DND-41 (cell line): ENCODE measurements around the gene CABLES2.

Source experiments
- ATAC-seq: fragments of 200-7000 bp; cut with Tn5 transposase; 3 replicates; pipeline ENCODE4 v1.9.1; 2021; ENCODE audit warnings: low read depth; ENCODE audit not compliant: insufficient read depth
- DNase-seq: peaks from one replicate; pipeline ENCODE4 v3.0.0-alpha.2; 2020
- H2AFZ ChIP-seq: 2 replicates; pipeline ENCODE4 v1.6.0; 2012; ENCODE audit warnings: low read depth, low read length
- H3K27ac ChIP-seq: 2 replicates; pipeline ENCODE4 v1.5.1; 2012; ENCODE audit warnings: low read length, inconsistent platforms
- H3K27me3 ChIP-seq: fragments of 200-600 bp; sonication (generic); 2 replicates; pipeline ENCODE4 v1.6.0; 2012; ENCODE audit warnings: low read length, mild to moderate bottlenecking, inconsistent platforms; ENCODE audit not compliant: insufficient read depth, poor library complexity
- H3K36me3 ChIP-seq: 2 replicates; pipeline ENCODE4 v1.5.1; 2012; ENCODE audit warnings: low read length, inconsistent platforms; ENCODE audit not compliant: insufficient read depth
- H3K4me1 ChIP-seq: 2 replicates; pipeline ENCODE4 v1.5.1; 2012; ENCODE audit warnings: mild to moderate bottlenecking, low read length; ENCODE audit not compliant: insufficient read depth
- H3K4me2 ChIP-seq: 2 replicates; pipeline ENCODE4 v1.6.0; 2012; ENCODE audit warnings: mild to moderate bottlenecking, moderate library complexity, low read length, inconsistent platforms; ENCODE audit not compliant: insufficient read depth
- H3K4me3 ChIP-seq, 2 experiments: fragments of 200-600 bp in 1 of 2; shearing (Covaris generic) in 1 of 2; 2 replicates each; pipeline ENCODE4 v1.5.1; 2012 to 2016; ENCODE audit warnings: inconsistent platforms in 2 of 2, low read length in 2 of 2, mild to moderate bottlenecking in 2 of 2, low read depth in 1 of 2, moderate library complexity in 1 of 2
- H3K79me2 ChIP-seq: 2 replicates; pipeline ENCODE4 v1.6.0; 2012; ENCODE audit warnings: low read length, inconsistent platforms; ENCODE audit not compliant: insufficient read depth
- H3K9ac ChIP-seq: 2 replicates; pipeline ENCODE4 v1.6.0; 2012; ENCODE audit warnings: low read depth, mild to moderate bottlenecking, inconsistent platforms, low read length, moderate library complexity
- H3K9me3 ChIP-seq: 2 replicates; pipeline ENCODE4 v1.5.1; 2012; ENCODE audit warnings: low read length, moderate library complexity, mild to moderate bottlenecking, inconsistent platforms; ENCODE audit not compliant: insufficient read depth, severe bottlenecking
- H4K20me1 ChIP-seq: 2 replicates; pipeline ENCODE4 v1.6.0; 2012; ENCODE audit warnings: low read length; ENCODE audit not compliant: insufficient read depth
- CTCF ChIP-seq: IDR thresholded peaks from 2 replicates; pipeline ENCODE4 v1.5.1; 2012; ENCODE audit warnings: borderline replicate concordance, low read length, moderate library complexity, mild to moderate bottlenecking; ENCODE audit not compliant: poor library complexity, severe bottlenecking; ENCODE audit errors: extremely low read depth
- EZH2 ChIP-seq: IDR thresholded peaks from 3 replicates; pipeline ENCODE4 v1.6.1; 2012; ENCODE audit warnings: borderline replicate concordance, low read depth, mild to moderate bottlenecking, moderate library complexity, low read length, inconsistent platforms; ENCODE audit not compliant: severe bottlenecking

Gene CABLES2

DNA sequence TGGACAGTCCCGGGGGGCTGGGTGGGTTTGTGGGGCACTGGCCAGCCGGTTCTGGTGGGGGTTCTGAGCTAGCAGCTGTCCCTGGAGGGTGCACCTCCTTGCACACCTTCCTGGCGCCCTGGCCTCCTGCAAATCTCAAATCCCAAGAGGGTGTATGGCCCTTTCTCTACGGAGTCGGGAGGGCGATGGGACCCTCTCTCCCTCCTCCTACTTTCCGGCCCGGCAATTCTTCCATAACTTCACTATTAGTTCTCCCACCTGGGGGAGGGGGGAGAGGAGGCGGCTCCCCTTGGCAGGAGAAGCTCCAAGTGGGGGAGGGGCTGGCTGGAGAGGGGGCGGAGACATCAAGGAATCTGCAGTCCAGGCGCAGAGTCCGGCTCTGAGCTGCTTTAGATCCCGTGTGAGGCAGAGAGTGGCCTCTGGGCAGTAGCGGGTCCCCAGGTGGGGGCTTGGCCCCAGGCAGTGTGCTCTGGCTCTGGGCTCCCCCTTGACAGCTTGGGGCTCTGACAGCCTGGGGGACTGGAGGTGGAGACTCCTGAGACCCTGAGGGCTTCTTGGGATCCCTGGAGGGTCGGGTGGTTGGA is 38.6 kb downstream of the CABLES2 start:
- peaks cover 7% of the 10 kb centered on the region for H4K20me1 ChIP-seq
- no peaks in the 10 kb centered on the region for H3K36me3 ChIP-seq
- no peak overlapping the region for H3K4me3 ChIP-seq
- H3K79me2 ChIP-seq = no peaks in the 10 kb centered on the region
- H3K4me1 ChIP-seq = no peaks in the 10 kb centered on the region
- peaks cover 2% of the 10 kb centered on the region for H3K27me3 ChIP-seq
- no peak overlapping the region for H2AFZ ChIP-seq
- TF ChIP-seq CTCF (no peak), EZH2 (no peak)
- ATAC-seq (no peak), DNase-seq (no peak)
- no peak overlapping the region for H3K27ac ChIP-seq
- no peak overlapping the region for H3K9ac ChIP-seq
- H3K9me3 ChIP-seq = no peaks in the 10 kb centered on the region
- H3K4me2 ChIP-seq = no peak overlapping the region

DNA sequence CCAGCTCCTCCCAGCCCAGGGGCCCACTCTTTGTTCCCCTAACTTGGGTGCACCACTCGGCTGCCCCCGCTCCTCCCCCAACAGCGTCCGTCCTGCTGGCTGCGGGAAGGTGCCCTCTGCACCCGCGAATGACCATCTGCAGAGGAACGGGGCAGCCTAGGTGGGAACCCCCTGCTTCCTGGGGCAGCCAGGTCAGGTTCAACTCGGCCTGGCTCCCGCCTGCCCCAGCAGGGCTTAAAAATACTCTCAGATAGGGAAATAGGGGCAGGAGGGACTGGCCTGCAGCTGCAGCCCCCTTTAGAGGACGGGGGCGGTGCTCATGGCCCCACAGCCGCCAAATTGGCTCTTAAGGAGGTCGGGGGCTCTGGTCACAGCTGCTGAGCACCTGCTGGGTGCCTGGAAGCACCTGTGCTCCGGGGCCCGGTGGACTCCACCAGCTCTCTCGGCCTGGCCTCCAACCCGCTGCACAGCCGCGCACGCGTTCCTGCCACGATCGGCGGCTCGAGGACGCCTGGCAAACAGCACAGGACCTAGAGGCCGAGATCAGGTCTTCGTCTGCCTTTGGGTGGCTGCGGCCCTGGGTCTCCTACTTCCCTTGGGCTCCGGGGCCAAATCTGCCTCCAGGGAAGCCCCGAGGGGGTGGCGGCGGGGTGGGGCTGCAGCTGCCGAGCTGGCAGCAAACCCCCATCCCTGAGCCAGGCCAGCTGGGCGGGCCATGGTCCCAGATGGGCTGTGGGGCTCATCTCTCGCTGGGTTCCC is 39.3 kb downstream of the CABLES2 start:
- no peaks in the 10 kb centered on the region for H3K4me1 ChIP-seq

GRCh38 chr20:62367136-62367632 is 39.9 kb downstream of the CABLES2 start, which contains the start of gene LAMA5:
Gene LAMA5 (minus strand): TSS chr20:62367312. CDS start chr20:62367245, 67 bp downstream.
- Histone ChIP-seq H3K9ac (no peak within 1 kb of the TSS), H4K20me1 (peaks cover 13% of the 10 kb centered on the region), H3K27ac (no peak within 1 kb of the TSS), H3K27me3 (peaks cover 2% of the 10 kb centered on the region), H3K4me1 (no peaks in the 10 kb centered on the region), H2AFZ (no peak within 1 kb of the TSS), H3K4me3 (no peak within 1 kb of the TSS), H3K4me2 (no peak within 1 kb of the TSS), H3K79me2 (no peaks in the 10 kb centered on the region), H3K36me3 (no peaks in the 10 kb centered on the region), H3K9me3 (no peaks in the 10 kb centered on the region)
- DNase-seq = no peak
- TF ChIP-seq EZH2 = no peak
- no peak for TF ChIP-seq CTCF
- ATAC-seq = no peak

More for the DNA sequence above, 39.3 kb downstream of the CABLES2 start:
- Histone ChIP-seq H4K20me1 (peaks cover 7% of the 10 kb centered on the region), H3K27me3 (peaks cover 2% of the 10 kb centered on the region), H3K4me3 (no peak overlapping the region), H2AFZ (no peak overlapping the region), H3K36me3 (no peaks in the 10 kb centered on the region), H3K9ac (no peak overlapping the region), H3K79me2 (no peaks in the 10 kb centered on the region), H3K9me3 (no peaks in the 10 kb centered on the region), H3K27ac (no peak overlapping the region), H3K4me2 (no peak overlapping the region)
- DNase-seq (no peak), ATAC-seq (no peak)
- no peak for TF ChIP-seq CTCF
- no peak for TF ChIP-seq EZH2
